ENCODE results near the gene PSMD3.

GRCh38 chr17:39950871-39951348 is 29.7 kb upstream of the PSMD3 start:
- TF ChIP-seq MAX (IDR thresholded peaks at IDR 0.05) (no peak), EGR1 (IDR thresholded peaks at IDR 0.05; ENCODE audit: low read depth in 2 of 2) (peak in 1 of 2 donors; percentile 57), YY1 (IDR thresholded peaks at IDR 0.05) (peak; percentile 18), GABPA (IDR thresholded peaks at IDR 0.05 in 1 of 2, conservative IDR thresholded peaks at IDR 0.05 in 1 of 2) (no peak), RAD21 (IDR thresholded peaks at IDR 0.05) (peak; percentile 17 to 47), FOXA1 (IDR thresholded peaks at IDR 0.05) (no peak)
- TF ChIP-seq, protein P1, sequence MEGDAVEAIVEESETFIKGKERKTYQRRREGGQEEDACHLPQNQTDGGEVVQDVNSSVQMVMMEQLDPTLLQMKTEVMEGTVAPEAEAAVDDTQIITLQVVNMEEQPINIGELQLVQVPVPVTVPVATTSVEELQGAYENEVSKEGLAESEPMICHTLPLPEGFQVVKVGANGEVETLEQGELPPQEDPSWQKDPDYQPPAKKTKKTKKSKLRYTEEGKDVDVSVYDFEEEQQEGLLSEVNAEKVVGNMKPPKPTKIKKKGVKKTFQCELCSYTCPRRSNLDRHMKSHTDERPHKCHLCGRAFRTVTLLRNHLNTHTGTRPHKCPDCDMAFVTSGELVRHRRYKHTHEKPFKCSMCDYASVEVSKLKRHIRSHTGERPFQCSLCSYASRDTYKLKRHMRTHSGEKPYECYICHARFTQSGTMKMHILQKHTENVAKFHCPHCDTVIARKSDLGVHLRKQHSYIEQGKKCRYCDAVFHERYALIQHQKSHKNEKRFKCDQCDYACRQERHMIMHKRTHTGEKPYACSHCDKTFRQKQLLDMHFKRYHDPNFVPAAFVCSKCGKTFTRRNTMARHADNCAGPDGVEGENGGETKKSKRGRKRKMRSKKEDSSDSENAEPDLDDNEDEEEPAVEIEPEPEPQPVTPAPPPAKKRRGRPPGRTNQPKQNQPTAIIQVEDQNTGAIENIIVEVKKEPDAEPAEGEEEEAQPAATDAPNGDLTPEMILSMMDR (IDR thresholded peaks at IDR 0.05; ENCODE audit: low read depth, low read length, missing input control) = no peak
- TF ChIP-seq, protein P2, sequence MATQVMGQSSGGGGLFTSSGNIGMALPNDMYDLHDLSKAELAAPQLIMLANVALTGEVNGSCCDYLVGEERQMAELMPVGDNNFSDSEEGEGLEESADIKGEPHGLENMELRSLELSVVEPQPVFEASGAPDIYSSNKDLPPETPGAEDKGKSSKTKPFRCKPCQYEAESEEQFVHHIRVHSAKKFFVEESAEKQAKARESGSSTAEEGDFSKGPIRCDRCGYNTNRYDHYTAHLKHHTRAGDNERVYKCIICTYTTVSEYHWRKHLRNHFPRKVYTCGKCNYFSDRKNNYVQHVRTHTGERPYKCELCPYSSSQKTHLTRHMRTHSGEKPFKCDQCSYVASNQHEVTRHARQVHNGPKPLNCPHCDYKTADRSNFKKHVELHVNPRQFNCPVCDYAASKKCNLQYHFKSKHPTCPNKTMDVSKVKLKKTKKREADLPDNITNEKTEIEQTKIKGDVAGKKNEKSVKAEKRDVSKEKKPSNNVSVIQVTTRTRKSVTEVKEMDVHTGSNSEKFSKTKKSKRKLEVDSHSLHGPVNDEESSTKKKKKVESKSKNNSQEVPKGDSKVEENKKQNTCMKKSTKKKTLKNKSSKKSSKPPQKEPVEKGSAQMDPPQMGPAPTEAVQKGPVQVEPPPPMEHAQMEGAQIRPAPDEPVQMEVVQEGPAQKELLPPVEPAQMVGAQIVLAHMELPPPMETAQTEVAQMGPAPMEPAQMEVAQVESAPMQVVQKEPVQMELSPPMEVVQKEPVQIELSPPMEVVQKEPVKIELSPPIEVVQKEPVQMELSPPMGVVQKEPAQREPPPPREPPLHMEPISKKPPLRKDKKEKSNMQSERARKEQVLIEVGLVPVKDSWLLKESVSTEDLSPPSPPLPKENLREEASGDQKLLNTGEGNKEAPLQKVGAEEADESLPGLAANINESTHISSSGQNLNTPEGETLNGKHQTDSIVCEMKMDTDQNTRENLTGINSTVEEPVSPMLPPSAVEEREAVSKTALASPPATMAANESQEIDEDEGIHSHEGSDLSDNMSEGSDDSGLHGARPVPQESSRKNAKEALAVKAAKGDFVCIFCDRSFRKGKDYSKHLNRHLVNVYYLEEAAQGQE (IDR thresholded peaks at IDR 0.05) = no peak
